ENCODE measurements around the gene ERRFI1. TPM values are rescaled to one million over a fixed set of nuclear protein-coding genes. Genes with fewer than 3 reads are reported as not detected.

The ERRFI1 gene
- total and polyA plus RNA-seq, 10 of the 15 experiments (the other 5 are each of a cell fraction or from before 2014, with no cell fraction given): 0.90 to 6.5 (median 3.1) TPM

DNA sequence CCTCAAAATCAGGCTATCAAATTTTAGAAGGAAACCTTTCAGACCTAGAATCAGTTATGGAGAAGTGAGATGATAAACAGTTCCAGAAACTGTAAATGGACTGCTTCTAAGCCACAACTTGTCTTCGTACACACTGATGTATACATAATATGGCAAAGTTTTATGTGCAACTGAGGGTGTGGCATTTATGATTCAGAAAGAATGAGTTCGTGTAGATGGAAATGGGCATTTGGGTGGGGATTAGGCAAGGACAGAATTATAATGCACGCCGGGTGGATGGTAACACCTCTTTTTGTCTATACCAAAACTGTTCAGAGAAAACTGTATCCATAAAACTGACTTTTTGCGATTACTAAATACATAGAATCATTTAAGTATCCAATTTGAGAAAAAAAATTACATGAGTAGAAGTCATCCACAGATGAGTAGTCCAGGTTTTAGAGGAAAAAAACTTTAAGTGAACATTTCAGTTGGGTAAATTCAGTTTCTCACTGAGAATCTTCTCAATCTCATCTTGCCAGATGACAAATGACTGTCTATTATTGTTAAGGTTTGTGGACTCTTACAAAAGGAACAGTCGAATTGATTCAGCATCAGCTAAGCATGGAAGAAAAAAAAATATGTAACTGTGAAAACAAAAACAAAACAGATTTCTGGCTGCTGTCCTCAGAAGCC is 22.5 kb downstream of the ERRFI1 start:
- no peak overlapping the region for H2AFZ ChIP-seq (ENCODE audit: control insufficient read depth, low read depth, low read length)
- TF ChIP-seq EP300 (IDR thresholded peaks at IDR 0.05; ENCODE audit: borderline replicate concordance in 1 of 2, control insufficient read depth in 1 of 2, low read depth in 2 of 2, low read length in 2 of 2): no peak
- no peak for TF ChIP-seq EED (IDR thresholded peaks at IDR 0.05; ENCODE audit: low read depth)
- TF ChIP-seq RAD51 (IDR thresholded peaks at IDR 0.05): no peak
- TF ChIP-seq MYB (IDR thresholded peaks at IDR 0.05; ENCODE audit: borderline replicate concordance, low read depth, low read length): no peak
- no peak for TF ChIP-seq ZNF24 (IDR thresholded peaks at IDR 0.05)
- no peak for TF ChIP-seq TCF7 (IDR thresholded peaks at IDR 0.05; ENCODE audit: borderline replicate concordance)
- TF ChIP-seq CHD1 (IDR thresholded peaks at IDR 0.05; ENCODE audit: low read depth, low read length): no peak
- TF ChIP-seq RELA (IDR thresholded peaks at IDR 0.05; ENCODE audit: borderline replicate concordance, partially characterized antibody): no peak
- no peak for TF ChIP-seq JUND (IDR thresholded peaks at IDR 0.05; ENCODE audit: low read depth, low read length)
- no peak for TF ChIP-seq NFXL1 (IDR thresholded peaks at IDR 0.05; ENCODE audit: borderline replicate concordance)
- H3K79me2 ChIP-seq (ENCODE audit: control insufficient read depth, insufficient read depth, low read length): no peaks in the 10 kb centered on the region
- no peak overlapping the region for H3K4me2 ChIP-seq (ENCODE audit: control insufficient read depth, insufficient read depth)
- ChIA-PET RAD21 (ENCODE audit: unreplicated experiment) (no interaction called here), CTCF (interaction anchor here (0.8 kb wide), 1 partner anchor 28 kb away, joined by 3 read pairs; no protein-coding TSS in a partner anchor), SMC1A (ENCODE audit: uncharacterized antibody, unreplicated experiment) (interaction anchor here (0.6 kb wide), 1 partner anchor 266 kb away, joined by 3 read pairs; no protein-coding TSS in a partner anchor), POLR2A (no interaction called here)
- no peak overlapping the region for H3K9ac ChIP-seq (ENCODE audit: control insufficient read depth, insufficient read depth, low read length)
- no peaks in the 10 kb centered on the region for H3K36me3 ChIP-seq (ENCODE audit: control insufficient read depth in 2 of 2, insufficient read depth in 2 of 2, low read length in 1 of 2)
- H3K27ac ChIP-seq (ENCODE audit: control insufficient read depth, insufficient read depth): no peak overlapping the region
- ATAC-seq: no peak
- no peaks in the 10 kb centered on the region for H3K9me3 ChIP-seq (replicated peaks; ENCODE audit: control insufficient read depth, insufficient read depth, low read length)
- BruUV-seq (replicated peaks): no TSS peak
- intact Hi-C loops (cut with micrococcal nuclease; ENCODE audit: unreplicated experiment): no loop called here
- no peak overlapping the region for H3K4me3 ChIP-seq
- H3K27me3 ChIP-seq (replicated peaks in 1 of 2; ENCODE audit: control insufficient read depth in 2 of 2, insufficient read depth in 2 of 2, low read length in 1 of 2): no peaks in the 10 kb centered on the region
- in situ Hi-C loops (cut with MboI): no loop called here
- H3K4me1 ChIP-seq (ENCODE audit: control insufficient read depth, insufficient read depth, low read length): no peaks in the 10 kb centered on the region
- DNase-seq (ENCODE audit: low read depth, low spot score): no peak
- no peaks in the 10 kb centered on the region for H4K20me1 ChIP-seq (ENCODE audit: control insufficient read depth, insufficient read depth)
- WGBS (ENCODE audit: insufficient coverage, insufficient replicate concordance, low lambda C conversion rate, missing lambda C conversion rate): 97% methylated on average over 6 of the region's 6 CpGs
- FAIRE-seq: peak; percentile 27

All from GM12878 (cell line).